Measurements from ENCODE around the gene COL4A1.

The COL4A1 gene

DNA sequence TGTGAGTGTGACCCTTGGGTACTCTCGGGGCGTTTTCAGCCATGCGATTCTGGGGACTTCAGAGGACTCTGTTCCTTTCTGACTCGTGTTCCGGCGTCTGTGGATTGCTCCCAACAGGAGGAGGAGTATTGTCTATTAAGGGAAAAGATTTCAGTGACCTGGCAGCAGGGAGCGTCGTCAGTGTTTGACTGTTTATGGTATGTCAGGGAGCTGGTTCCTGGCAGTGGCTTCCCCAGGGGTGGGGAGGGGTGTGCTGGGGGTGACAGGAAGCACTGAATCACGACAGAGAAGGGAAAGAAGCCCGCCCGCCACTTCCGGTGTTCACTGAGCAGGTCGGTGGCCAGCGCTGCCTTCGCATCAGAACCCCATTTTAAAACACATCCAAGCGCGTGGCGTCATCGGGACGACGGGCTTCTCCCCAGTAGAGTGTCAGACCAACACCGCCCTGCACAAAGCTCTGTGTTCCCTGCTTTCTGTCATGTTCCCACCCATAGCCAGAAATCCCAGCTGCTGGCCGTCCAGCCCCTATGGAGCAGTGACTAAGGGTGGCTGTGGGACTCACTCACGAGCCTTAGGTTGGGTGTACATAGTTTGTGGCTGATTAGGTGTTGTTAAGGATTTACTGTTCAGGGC, 34.0 kb upstream of the COL4A1 start:
- no peak for DNase-seq

- no peak for DNase-seq
Measured at GRCh38 chr13:110339975-110340550, 33.1 kb upstream of the COL4A1 start.

DNA sequence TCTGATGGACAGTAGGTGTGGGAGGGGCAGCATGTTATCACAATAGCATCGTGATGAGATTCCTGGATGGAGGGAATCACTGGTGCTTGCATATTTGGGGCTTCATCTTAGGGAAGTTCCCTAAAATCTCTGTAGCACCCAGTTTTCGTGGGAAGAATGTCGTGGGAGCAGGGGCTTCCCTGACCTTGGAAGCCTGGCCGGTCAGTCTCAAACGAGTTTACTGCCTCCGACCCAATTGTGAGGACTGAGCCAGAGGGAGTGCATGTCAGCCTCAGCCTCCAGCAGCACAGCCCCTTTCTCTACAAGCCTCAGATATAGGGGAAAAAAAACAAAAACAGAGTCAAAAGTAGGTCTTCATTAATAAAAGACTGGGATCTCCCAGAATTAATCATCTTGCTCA, 32.3 kb upstream of the COL4A1 start:
- no peak for DNase-seq

DNA sequence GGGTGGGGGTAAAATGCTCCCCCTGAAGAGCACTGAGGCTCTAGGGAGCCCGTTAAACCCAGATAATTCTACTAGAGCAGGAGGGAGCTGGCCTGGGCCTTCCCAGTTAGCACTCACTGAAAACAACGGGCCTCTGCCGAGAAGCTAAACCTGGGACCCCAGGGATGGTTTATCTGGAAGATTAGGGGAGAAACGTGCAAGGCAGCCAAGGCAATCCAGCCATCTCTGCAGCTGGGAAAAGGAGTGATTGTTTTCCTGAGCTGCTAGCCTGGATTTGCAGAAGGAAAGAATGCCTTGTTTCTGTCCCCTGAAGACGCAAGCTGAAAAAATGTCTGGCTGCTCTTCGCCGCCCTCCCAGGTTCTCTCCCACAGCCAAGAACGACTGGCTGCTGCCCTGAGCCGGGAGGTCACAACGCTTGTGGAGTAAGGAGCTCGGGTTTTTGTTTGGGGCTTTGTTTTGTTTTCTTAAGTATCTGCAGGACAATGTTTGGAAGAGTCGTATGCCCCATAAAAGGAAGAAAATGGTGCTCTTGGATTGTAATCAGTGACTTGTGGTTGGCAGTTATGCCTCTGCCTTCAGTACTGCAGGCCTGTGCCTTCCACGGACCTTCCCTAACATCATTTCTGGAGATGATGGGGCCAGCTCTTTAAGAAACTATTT, 31.6 kb upstream of the COL4A1 start:
- DNase-seq: no peak

DNA sequence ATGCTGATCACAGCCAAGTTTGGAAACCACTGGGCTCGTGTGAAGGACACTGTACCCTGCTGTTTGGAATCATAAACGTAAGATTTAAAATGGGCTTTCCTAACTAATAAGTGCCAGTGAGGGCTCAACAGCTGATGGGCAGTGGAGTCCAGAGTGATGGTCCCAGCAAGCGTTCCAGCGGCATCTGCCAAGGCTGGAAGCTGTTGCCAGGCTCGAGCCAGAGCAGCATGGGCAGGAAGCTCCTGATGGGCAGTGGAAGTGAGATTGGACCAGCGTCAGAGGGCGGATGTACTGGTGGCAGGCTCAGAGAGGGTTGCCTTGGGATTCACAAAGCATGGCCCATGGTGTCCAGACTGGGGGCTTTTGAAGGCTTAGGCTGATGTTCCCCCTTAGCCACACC, 30.3 kb upstream of the COL4A1 start:
- no peak for DNase-seq

DNA sequence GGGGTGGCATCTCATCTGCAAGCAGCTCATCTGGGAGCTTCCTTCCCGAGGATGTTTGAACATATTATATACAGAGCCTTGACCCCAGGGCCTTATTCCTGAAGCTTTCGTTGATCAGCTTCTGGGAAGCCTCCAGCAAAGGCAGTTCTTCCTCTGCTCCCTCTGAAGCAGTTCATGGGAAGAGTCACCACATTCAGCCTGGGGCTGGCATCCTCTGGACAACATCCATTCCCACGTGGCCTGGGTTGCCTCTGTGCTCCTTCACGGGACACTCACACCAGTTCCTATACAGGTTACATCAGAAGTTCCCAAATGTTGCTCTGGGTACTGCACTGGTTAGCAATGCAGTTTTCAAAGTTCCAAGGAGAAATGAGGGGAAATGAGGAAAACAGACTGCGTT, 29.7 kb upstream of the COL4A1 start:
- no peak for DNase-seq

DNA sequence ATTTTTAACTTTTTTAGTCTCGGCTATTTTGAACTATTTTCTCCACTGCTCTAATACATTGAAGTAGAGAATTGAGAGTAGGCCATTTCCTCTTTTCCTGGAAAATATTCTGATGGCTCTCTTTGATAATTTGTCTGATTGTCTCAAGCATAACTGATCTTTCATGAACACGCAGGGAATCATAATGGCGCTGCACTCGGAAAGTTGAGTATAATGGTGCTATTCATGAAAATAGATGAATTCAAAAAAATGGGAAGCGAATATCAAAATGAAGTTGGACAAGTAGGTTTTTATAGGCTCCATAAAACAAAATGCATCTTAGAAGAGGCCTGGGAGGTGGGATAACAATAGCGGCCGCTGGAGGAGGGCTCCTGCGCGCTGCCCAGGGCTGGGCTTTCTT, 29.2 kb upstream of the COL4A1 start:
- DNase-seq: no peak

GRCh38 chr13:110334841-110335490, 28.0 kb upstream of the COL4A1 start:
- DNase-seq: no peak

DNA sequence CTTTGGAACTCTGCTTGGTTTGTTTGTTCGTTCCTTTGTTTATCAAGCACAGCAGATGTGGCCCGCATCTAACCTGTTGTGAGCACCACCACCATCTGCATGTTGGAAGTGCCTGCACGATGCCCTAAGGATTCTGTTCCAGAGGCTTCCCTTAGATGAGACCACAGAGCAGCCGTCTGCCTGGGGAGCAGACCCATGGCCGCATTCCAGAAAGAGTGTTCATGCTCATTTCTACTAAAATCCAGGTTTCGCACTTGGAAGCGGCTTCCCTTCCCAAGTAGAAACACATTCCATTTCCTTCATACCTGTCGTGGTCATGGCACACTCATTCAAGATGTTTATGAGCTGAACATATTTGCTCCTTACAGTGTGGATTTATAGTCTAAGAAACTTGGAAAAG, 27.3 kb upstream of the COL4A1 start:
- DNase-seq: no peak

- DNase-seq: no peak
Measured at GRCh38 chr13:110333837-110334236, 26.9 kb upstream of the COL4A1 start.

DNA sequence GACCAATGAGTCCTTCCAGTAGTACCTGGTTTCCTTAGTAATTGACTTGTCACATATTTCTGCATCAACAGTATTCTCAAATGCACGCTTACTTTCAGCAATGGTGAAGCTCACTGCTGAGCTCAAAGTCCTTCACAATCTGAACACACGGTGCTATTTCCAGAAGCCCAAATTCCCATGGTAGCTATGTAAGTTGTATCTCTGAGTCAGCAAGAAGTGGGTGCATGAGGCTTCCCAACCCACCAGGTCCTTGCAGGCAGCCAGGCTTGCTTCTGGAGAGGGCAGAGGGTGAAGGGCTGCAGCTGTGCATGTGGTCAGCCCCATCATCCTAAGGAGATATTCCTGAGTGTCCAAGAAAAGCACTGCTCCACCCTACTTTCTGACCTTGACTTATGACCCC, 25.8 kb upstream of the COL4A1 start:
- DNase-seq: no peak

DNA sequence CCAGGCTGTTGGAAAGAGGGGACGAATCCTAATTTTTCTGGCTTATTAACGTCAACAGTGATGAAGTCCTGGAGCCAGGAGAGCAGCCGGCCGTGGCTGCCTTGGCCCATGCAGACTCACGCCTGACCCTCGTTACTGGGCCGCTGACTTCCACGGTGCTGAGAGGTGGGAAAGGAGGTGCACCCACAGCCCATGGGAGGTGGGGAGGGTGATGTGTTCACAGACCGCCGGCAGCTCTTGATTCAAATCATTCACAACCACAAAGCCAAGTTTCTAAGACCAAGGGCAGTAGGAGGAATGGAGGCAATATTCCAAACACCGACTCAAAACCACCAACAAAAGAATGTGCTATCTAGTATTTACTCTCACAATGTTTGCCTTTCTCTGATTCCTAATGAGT, 24.4 kb upstream of the COL4A1 start:
- no peak for DNase-seq

- DNase-seq: no peak
Measured at GRCh38 chr13:110330491-110331011, 23.6 kb upstream of the COL4A1 start.

- DNase-seq: no peak
Measured at GRCh38 chr13:110329798-110330461, 23.0 kb upstream of the COL4A1 start.

- DNase-seq: no peak
Measured at GRCh38 chr13:110329258-110329657, 22.3 kb upstream of the COL4A1 start.

DNA sequence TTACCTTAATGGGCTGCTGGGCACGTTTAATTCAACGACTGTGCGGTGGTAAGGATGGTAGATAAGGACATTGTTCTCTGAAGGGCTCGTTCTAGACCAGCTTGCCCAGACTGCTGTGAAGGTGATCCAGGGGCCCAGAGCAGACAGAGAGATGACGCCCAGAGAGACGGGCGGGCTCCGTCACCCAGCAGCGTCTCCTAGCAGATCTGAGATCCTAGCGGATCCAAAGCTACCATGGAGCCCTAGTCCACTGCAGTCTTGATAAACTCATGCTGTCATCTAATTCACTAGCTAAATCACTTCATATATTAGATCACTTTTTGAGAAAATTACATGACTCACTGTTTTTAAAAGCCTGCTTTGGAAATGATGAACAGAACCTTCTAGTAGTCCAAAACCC, 21.6 kb upstream of the COL4A1 start:
- no peak for DNase-seq

- DNase-seq: no peak
Measured at GRCh38 chr13:110327051-110327721, 20.2 kb upstream of the COL4A1 start.

- DNase-seq: no peak
Measured at GRCh38 chr13:110326263-110326904, 19.4 kb upstream of the COL4A1 start.

DNA sequence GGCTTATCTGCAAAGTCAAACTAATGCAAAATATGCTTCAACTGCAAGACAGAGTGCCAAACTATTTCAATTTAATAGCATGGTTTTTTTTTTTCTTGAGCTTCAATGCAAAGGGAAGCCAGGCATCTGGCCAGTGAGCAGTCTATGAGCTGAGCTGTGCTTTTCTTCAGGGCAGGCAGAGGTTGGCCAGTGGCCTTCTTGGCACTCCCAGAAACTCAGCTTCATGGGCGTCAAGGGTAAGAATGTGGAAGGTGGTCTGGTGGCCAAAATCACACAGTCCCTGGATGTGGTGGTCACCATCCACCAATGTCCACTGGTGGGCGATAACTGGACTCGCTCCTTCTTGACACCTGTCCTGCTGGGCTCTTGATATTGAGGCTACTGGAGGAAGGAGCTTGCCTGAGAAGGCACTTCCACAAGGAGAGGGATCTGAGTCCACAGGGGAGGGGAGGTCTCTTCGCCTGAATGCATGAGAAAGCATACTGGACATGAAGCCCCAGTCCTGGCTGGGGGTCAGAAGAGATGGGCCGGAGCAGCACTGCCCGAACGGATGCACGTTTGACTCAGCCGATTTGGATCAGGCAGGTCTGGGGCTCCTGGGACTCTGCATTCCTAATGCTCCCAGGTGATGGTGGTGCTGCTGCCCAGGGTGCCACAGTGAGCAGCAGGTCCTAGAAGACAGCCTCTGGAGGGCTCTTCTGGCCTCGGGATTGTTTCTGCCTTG, 17.2 kb upstream of the COL4A1 start:
- no peak for DNase-seq

GRCh38 chr13:110323172-110323891, 16.4 kb upstream of the COL4A1 start:
- no peak for DNase-seq

GRCh38 chr13:110322828-110323171, 15.8 kb upstream of the COL4A1 start:
- DNase-seq: no peak

Data from NCI-H2171 (cell line).